Fibroblast of skin of back (primary cell): ENCODE results near the gene ESRRA. TPM values are rescaled to one million over a fixed set of nuclear protein-coding genes. Genes with fewer than 3 reads are reported as not detected.

Experiments used
- DNase-seq: peaks from one replicate; pipeline ENCODE4 v3.0.0-alpha.2; 2013
- polyA plus RNA-seq, 2 experiments: library from polyadenylated mRNA; unstranded; fragments of 120-200 nt; gene quantifications; one replicate each; pipeline ENCODE4 v1.2.1, GENCODE V29; 2013; ENCODE audit not compliant: insufficient read length in 2 of 2

ESRRA gene
- polyA plus RNA-seq (2013, experiment 1 of 2; ENCODE audit: insufficient read length), result 23.3 TPM
- polyA plus RNA-seq (2013, experiment 2 of 2; ENCODE audit: insufficient read length), result 17.1 TPM

DNA sequence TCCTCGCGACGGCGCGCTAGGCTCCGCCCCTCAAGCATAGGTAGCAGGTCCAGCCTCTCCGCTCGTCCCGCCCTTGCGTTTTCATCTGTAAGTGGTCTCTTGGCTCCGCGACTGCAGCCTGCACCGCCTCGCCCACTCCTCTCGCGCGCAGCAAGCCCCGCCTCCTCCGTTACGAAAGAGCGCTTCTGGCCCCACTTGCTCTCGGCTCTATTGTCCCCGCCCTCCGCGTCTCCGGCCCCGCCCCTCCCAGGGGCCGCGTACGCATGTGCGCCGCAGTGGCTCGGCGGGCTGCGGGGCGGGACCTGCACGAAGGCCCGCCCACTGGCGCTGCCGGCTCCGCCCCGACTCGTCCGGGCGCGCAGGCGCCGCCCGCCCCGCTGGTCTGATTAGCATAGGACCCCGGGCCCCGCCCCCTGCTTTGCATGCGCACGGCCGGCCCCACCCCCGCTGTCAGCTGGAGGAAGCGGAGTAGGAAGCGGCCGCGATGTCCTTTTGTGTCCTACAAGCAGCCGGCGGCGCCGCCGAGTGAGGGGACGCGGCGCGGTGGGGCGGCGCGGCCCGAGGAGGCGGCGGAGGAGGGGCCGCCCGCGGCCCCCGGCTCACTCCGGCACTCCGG is at the start of gene ESRRA:
Gene ESRRA (plus strand): TSS at position 450 of the 616 bp plus-strand sequence. CDS start 1,656 bp downstream, outside the sequence.
- peak; percentile 94 for DNase-seq

DNA sequence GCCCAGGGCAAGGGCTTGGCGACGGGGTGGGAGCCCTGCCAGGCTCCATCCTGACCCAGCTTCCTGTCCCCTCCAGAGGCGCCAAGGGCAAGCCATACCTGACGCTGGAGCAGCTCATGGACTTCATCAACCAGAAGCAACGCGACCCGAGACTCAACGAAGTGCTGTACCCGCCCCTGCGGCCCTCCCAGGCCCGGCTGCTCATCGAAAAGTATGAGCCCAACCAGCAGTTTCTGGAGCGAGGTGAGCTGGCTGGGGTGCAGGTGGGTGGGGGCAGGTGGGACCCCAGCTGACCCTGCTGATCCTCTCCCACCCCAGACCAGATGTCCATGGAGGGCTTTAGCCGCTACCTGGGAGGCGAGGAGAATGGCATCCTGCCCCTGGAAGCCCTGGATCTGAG is 49.0 kb upstream of the ESRRA start:
- DNase-seq, result no peak

DNA sequence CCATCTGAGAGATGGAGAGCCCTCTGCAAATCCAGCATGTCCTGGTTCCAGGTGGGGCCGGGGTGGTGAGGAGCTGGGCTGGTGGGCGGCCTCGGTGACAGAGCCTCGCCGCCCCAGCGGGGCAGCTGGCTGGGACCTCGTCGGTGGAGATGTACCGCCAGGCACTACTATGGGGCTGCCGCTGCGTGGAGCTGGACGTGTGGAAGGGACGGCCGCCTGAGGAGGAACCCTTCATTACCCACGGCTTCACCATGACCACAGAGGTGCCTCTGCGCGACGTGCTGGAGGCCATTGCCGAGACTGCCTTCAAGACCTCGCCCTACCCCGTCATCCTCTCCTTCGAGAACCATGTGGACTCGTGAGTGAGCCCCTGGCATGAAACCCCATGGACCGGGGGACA is 47.0 kb upstream of the ESRRA start:
- no peak for DNase-seq

GRCh38 chr11:64258946-64259532 is 46.3 kb upstream of the ESRRA start:
- no peak for DNase-seq

DNA sequence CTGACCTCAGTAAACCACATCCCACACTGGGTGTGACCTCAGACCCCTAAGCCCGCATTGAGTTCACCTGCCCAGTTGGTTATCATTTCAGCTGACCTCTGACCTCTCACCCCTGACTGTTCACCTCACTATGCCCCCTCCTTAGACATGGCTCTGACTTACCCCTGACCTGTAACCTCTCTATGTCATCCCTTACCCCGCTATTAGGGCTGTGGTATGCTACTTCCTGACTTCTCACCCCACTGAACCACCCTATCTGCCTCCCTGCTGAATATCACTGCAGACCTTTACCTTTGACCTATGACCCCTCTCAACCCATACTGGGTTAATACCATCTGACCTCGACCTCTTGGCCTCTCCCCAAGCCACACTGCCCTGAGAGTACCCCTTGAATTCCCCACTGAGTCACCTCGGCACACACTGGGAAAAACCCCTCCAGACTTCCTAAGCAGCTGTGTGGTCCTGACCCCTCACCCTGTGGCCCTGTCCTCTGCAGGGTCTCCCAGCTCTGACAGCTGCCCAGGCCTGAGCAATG is 45.7 kb upstream of the ESRRA start:
- DNase-seq, result no peak

DNA sequence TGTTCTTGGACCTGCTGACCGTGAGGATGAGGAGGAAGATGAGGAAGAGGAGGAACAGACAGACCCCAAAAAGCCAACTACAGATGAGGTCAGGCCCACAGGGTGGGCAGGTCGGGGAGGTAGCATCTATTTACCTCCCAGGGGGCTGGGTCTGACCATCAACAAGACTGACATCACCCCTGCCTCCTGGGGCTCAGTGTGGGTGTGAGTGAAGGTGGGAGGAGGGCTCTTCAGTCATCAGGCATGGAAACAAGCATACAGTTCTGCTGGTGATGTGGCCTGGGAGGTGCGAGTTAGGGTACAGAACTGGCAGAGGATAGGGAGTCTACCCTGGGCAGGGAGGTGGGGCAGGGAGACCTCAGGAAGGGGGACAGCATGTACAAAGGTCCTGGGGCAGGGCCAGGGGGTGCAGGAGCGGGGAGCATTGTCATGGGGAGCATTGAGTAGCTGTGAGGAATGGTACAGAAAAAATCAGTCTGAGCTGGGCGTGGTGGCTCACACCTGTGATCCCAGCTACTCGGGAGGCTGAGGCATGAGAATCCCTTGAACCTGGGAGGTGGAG is 45.1 kb upstream of the ESRRA start:
- DNase-seq, result no peak

GRCh38 chr11:64261556-64262080 is 43.7 kb upstream of the ESRRA start:
- no peak for DNase-seq

GRCh38 chr11:64262271-64263002 is 42.9 kb upstream of the ESRRA start:
- DNase-seq, result no peak

DNA sequence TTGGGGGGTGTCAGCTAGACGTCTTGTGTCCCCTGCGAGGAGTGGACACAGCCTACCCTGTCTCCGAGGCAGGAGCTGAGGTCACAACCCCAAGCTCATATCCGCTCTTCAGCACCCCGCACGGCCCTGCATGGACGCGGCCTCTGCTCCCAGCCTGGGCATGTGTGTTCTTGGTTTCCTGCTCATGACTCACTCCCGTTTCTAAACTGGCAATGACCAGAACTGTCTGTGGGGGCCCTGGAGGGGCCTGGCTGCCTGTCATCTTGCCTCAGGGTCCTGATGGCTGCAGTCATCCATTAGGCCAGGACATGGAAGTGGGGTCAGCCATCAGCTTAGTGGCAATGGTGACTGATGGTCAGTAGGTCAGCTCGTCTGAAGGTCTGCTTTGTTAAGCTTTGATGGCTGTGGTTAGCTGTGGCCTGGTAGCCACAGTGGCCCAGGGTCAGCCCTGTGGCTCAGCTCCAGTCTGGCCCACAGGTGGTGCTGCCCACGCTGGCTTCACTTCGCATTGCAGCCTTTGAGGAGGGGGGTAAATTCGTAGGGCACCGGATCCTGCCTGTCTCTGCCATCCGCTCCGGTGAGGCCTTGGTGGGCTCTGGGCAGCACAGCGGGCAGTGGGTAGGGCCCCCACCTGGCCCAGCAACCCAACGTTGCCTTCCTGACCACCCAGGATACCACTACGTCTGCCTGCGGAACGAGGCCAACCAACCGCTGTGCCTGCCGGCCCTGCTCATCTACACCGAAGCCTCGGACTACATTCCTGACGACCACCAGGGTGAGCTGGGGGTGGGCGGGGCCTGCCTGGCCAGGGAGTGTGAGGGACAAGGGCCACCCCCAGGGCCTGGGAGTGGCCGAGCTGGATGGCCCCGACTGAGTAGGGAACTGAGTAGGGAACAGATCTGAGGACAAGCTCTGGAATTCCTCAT is 42.0 kb upstream of the ESRRA start:
- DNase-seq, result peak; percentile 36

DNA sequence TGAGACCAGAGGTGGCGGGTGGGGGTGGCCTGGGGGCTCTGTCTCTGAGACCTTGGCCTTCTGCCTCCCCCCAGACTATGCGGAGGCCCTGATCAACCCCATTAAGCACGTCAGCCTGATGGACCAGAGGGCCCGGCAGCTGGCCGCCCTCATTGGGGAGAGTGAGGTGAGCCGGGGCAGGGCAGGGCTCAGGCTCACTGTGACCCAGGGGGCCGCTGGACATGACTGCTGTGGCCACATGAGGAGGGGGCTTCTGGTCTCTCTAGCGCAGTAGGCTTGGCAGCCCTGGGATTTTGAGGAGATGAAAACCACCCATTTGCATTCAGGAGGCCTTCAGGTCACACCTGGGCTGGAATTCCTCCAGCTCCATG is 41.4 kb upstream of the ESRRA start:
- DNase-seq, result no peak

- DNase-seq, result no peak
Measured at GRCh38 chr11:64264371-64264852, 40.9 kb upstream of the ESRRA start.

DNA sequence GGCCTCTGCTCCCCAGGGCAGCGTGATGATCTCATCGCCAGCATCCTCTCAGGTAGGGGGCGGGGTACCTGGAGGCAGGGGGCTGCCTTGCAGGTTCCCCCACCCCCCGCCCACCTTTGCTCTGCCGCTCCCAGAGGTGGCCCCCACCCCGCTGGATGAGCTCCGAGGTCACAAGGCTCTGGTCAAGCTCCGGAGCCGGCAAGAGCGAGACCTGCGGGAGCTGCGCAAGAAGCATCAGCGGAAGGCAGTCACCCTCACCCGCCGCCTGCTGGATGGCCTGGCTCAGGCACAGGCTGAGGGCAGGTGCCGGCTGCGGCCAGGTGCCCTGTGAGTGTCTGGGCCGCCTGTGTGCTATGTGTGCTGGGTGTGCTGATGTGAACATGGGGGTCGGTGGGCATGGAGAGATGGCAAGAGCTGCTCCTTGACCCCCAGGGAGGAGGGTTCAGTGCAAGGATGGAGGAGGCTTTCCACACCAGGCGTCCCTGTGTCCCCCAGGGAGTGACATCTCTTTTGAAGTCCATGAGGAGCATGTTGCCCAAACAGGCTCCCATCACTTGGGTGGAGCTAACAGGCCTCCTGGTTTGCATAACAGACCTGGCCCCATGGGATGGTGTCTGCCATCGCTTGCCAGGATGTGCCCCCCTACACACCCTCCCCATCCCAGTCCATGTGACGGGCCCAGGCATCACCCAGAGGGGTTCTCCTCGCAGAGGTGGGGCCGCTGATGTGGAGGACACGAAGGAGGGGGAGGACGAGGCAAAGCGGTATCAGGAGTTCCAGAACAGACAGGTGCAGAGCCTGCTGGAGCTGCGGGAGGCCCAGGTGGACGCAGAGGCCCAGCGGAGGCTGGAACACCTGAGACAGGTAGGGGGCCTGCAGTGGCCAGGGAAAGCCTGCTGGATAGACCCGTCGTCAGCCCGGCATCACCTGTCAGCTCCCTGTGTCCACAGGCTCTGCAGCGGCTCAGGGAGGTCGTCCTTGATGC is 39.9 kb upstream of the ESRRA start:
- no peak for DNase-seq

DNA sequence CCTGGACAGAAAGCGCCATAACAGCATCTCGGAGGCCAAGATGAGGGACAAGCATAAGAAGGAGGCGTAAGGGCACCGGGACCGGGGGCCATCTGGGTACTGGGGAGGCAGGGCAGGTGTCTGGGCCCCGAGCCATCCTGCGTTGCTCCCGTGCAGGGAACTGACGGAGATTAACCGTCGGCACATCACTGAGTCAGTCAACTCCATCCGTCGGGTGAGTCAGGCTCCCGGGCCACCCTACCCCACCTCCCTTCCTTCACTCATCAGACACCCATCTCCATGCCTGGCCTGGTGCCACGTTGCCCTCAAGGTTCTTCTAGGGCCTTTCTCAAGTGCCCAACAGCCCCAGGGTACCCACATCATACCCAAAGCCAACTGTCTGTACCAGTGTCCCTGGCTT is 39.0 kb upstream of the ESRRA start:
- DNase-seq, result peak; percentile 22

GRCh38 chr11:64267207-64267945 is 37.9 kb upstream of the ESRRA start:
- DNase-seq, result no peak

- DNase-seq, result peak; percentile 44
Measured at GRCh38 chr11:64268025-64268892, 37.1 kb upstream of the ESRRA start.

- peak; percentile 49 for DNase-seq
Measured at GRCh38 chr11:64268893-64269539, 36.3 kb upstream of the ESRRA start.

DNA sequence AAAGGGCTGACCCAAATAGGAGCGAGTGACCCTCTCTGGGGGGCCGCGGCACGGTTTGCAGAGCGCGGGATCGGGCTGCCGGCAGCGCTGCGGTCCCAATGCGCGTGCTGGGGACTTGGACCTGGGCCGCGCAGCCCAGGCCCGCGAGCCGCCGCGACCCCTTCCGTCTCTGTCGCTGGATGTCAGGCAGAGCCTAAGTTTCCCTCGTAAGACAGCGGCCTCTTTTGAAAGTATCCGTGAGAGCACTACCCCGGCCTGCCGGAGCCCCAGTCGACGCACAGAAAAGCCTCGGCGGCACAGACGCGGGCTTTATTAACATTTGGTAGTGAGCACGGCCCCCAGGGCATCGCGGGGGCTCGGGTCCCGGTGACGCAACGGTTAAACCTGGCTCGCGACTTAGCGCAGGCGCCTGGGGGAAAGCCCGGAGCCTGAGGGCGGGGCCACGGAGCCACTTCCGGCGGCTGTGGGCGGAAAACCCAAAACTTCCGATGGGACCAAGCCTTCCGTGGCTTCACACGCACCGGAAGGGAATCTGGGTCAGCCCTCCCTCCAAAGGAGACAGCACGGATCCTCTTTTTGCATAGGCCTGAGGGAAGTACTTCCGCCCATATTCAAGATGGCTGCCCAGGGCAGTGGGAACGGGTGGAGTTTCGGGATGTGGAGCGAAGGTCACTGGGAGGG is 35.6 kb upstream of the ESRRA start:
- peak; percentile 100 for DNase-seq
